Stimulated activated CD4-positive, alpha-beta T cell treated with anti-CD3 and anti-CD28 coated beads, Interleukin-15, amount 100 ng/mL, for 48 hours (primary cell): ENCODE data around the gene UBL7.
"Not testable (repeated sequence)": the region's sequence is repeated elsewhere in the genome, so short reads cannot be mapped to it uniquely, and the experiment has no call there.

Source experiments
- DNase-seq, 2 donors: peaks; one replicate each; pipeline ENCODE4 v3.0.0-alpha.2; 2020; ENCODE audit warnings: low read depth in 2 of 2

The UBL7 gene

GRCh38 chr15:74463634-74464033 lies 2.7 kb upstream of the UBL7 start:
- DNase-seq = no peak

- no peak for DNase-seq
Measured at GRCh38 chr15:74461847-74462511, 1.0 kb upstream of the UBL7 start.

GRCh38 chr15:74460298-74460697 lies 662 bp downstream of the UBL7 start:
- DNase-seq = no peak

- DNase-seq = not testable (repeated sequence)
Measured at GRCh38 chr15:74459798-74460197, 1.2 kb downstream of the UBL7 start.

GRCh38 chr15:74458473-74458872 lies 2.5 kb downstream of the UBL7 start:
- DNase-seq = no peak

- DNase-seq = not testable (repeated sequence)
Measured at GRCh38 chr15:74457036-74457435, 3.9 kb downstream of the UBL7 start.

GRCh38 chr15:74454764-74455500 lies 6.0 kb downstream of the UBL7 start:
- DNase-seq = no peak

GRCh38 chr15:74453925-74454763 lies 6.8 kb downstream of the UBL7 start:
- no peak for DNase-seq

- no peak for DNase-seq
Measured at GRCh38 chr15:74451861-74452835, 8.8 kb downstream of the UBL7 start.

GRCh38 chr15:74451322-74451721 lies 9.6 kb downstream of the UBL7 start:
- no peak for DNase-seq

GRCh38 chr15:74449643-74450205 lies 11.2 kb downstream of the UBL7 start:
- DNase-seq = no peak

- no peak for DNase-seq
Measured at GRCh38 chr15:74449095-74449494, 11.9 kb downstream of the UBL7 start.

- no peak for DNase-seq
Measured at GRCh38 chr15:74445816-74446763, 14.9 kb downstream of the UBL7 start.

GRCh38 chr15:74444106-74445062 lies 16.6 kb downstream of the UBL7 start:
- no peak for DNase-seq

- no peak for DNase-seq
Measured at GRCh38 chr15:74443100-74443909, 17.7 kb downstream of the UBL7 start.

- no peak for DNase-seq
Measured at GRCh38 chr15:74442604-74443003, 18.4 kb downstream of the UBL7 start.

- no peak for DNase-seq
Measured at GRCh38 chr15:74442063-74442462, 18.9 kb downstream of the UBL7 start.
